AG10803 (cell line): ENCODE measurements around the gene ZNF571.

Experiments
- DNase-seq: peaks from one replicate; pipeline ENCODE4 v3.0.0; 2010; ENCODE audit warnings: low read depth
- H3K4me3 ChIP-seq: 2 replicates; pipeline ENCODE4 v1.5.1; 2011; ENCODE audit warnings: mild to moderate bottlenecking, low read length, control low read depth
- TF ChIP-seq, protein P1 (sequence below): conservative IDR thresholded peaks from 2 replicates; pipeline ENCODE4 v1.5.1; 2011; ENCODE audit warnings: mild to moderate bottlenecking, low read length, control low read depth, inconsistent platforms

ZNF571 gene

DNA sequence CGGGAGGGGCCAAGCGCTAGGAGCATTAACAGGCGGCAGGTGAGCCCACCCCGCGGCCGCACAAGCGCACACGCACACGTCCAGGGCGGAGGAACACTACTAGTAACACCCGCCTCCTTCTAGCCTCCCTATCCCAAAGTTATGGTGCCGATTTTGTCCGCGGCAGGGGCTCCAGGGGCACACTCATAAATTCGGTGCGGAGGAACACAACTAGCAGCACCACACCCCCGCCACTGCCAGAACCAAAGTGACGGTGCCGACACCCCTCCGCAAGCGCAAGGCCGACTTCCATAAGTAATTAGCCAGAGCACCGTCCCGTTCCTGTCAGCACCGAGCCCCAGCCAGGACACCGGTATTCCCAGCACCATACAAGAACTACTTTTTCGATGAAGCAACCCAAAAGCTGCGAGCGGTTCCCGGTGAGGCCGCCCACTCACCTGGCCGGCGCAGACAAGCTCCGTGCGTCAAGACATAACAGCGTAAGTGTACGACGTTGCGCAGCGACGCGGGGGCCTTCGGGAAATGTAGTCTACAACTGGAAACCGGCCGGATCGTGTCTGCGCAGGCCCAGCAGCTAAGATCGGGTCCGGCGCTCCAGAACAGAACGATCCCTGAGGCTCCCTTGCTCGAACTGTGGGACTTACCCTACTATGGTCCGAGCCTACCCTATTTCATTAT, at the start of gene ZNF571, which contains the start of gene ZNF540:
ZNF571 (minus strand) TSS at position 489 of the 678 bp plus-strand sequence. CDS start 8,116 bp downstream, outside the sequence.
ZNF540 (plus strand) TSS at position 573 of the 678 bp plus-strand sequence. CDS start 3,572 bp downstream, outside the sequence.
- peak within 1 kb of the TSS; percentile 85 for H3K4me3 ChIP-seq
- peak; percentile 89 for DNase-seq
- TF ChIP-seq, protein P1, sequence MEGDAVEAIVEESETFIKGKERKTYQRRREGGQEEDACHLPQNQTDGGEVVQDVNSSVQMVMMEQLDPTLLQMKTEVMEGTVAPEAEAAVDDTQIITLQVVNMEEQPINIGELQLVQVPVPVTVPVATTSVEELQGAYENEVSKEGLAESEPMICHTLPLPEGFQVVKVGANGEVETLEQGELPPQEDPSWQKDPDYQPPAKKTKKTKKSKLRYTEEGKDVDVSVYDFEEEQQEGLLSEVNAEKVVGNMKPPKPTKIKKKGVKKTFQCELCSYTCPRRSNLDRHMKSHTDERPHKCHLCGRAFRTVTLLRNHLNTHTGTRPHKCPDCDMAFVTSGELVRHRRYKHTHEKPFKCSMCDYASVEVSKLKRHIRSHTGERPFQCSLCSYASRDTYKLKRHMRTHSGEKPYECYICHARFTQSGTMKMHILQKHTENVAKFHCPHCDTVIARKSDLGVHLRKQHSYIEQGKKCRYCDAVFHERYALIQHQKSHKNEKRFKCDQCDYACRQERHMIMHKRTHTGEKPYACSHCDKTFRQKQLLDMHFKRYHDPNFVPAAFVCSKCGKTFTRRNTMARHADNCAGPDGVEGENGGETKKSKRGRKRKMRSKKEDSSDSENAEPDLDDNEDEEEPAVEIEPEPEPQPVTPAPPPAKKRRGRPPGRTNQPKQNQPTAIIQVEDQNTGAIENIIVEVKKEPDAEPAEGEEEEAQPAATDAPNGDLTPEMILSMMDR = no peak

DNA sequence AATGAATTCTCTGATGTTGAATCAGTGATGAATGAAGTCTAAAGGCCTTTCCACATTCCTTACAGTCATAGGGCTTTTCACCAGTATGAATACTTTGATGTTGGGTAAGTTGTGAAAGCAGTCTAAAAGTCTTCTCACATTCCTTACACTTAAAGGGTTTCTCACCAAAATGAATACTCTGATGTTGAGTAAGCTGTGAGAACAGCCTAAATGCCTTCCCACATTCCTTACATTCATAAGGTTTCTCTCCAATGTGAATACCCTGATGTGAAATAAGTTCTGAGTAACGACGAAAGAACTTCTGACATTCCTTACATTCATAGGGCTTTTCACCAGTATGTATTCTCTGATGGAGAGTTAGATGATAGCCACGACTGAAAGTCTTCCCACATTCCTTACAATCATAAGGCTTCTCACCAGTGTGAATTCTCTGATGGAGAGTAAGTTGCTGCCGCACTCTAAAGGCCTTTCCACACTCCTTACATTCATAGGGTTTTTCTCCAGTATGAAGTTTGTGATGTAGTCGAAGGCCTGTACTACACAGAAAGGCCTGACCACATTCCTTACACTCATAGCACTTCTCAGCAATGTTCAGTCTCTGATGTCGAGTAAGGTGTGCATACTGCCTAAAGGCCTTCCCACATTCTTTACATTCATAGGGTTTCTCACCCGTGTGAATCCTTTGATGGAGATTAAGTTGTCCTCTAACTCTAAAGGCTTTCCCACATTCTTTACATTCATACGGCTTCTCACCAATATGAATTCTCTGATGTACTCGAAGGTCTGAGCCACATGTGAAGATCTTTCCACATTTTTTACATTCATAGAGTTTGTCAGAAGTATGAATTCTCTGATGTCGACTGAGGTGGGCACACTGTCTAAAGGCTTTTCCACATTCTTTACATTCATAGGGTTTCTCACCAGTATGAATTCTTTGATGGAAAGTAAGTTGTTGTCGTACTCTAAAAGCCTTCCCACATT, 40.8 kb upstream of the ZNF571 start:
- no peak overlapping the region for H3K4me3 ChIP-seq
- no peak for DNase-seq
- TF ChIP-seq, protein P1 = no peak

DNA sequence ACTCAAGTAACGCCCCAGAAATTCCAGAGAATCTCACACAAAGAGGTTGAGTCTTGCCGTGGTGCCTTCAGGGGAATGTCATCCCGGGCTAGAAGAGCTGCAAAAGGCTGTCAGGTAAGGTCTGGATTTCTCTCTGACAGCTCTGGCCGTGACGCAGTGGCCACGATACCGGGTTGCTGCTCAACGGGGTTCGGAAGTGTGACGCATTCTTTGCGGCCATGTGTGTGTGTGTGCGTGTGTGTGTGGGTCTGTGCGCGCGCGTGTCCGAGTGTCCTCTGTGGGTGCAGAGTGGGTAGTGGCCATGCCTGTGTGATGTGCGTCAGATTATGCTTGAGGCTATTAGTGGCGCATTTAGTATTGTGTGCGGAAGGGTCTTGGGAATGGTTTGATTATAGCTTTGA, 390 bp upstream of the ZNF571 start:
- peak overlapping the region; percentile 85 for H3K4me3 ChIP-seq
- TF ChIP-seq, protein P1 = no peak
- DNase-seq = peak; percentile 44

DNA sequence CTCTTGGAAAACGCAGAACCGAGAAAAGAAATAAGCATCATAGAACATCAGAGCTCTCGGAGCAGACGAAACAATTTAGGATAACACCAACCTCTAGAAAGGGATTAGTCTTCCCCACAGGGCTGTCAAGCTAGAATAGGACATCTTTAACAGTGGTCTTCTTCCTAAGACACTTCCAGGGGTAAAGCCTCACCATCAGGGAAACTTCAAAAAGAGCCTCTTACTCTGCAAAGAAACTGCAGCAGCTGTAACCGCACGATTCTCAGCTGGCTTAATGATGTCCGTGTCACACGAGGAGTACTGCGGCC, 642 bp downstream of the ZNF571 start:
- peak overlapping the region; percentile 85 for H3K4me3 ChIP-seq
- TF ChIP-seq, protein P1 = no peak
- DNase-seq = no peak

- TF ChIP-seq, protein P1 = no peak
- no peak overlapping the region for H3K4me3 ChIP-seq
- no peak for DNase-seq
These were observed 11.3 kb downstream of the ZNF571 start for GRCh38 chr19:37583340-37583739.

DNA sequence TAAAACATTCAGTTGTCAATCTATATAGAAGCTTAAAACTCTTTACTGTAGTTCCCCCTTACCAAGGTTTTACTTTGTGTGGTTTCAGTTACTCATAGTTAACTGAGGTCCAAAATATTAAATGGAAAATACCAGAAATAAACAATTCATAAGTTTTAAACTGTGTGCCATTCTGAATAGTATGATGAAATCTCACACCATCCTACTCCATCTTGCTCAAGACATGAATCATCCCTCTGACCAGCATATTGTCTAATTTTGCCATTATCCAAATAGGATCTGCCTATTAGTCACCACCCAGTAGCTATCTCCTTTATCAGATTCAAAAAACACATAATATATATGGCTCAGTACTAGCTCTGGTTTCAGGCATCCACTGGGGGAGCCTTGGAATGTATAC, 22.4 kb downstream of the ZNF571 start:
- TF ChIP-seq, protein P1 = no peak
- peak; percentile 1 for DNase-seq
- no peak overlapping the region for H3K4me3 ChIP-seq

DNA sequence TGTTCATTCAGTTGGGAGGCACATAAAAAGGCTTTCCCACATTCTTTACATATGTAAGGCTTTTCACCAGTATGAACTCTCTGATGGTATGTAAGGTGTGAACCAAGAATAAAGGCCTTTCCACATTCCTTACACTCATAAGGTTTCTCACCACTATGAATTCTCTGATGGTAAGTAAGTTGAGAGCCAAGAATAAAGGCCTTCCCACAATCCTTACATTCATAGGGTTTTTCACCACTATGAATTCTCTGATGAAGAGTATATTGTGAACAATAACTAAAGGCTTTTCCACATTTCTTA, 29.3 kb downstream of the ZNF571 start:
- H3K4me3 ChIP-seq = no peak overlapping the region
- DNase-seq = no peak
- TF ChIP-seq, protein P1 = no peak
